Dendritic cell treated with granulocyte-macrophage colony-stimulating factor and Interleukin-4, amounts not matched to agents 40 ng/mL and 50 ng/mL, for 4 days (primary cell): ENCODE results near the gene ZP3.
"Not testable (repeated sequence)": the region's sequence is repeated elsewhere in the genome, so short reads cannot be mapped to it uniquely, and the experiment has no call there.

ENCODE experiments used
- H3K27ac Mint-ChIP-seq: one replicate; pipeline ENCODE4 v1.8.0; 2022; ENCODE audit warnings: mild to moderate bottlenecking, mixed read lengths
- H3K27me3 Mint-ChIP-seq: one replicate; pipeline ENCODE4 v1.8.0; 2022; ENCODE audit warnings: mild to moderate bottlenecking, mixed read lengths
- H3K36me3 Mint-ChIP-seq: one replicate; pipeline ENCODE4 v1.8.0; 2022; ENCODE audit warnings: low read depth, mixed read lengths
- H3K4me1 Mint-ChIP-seq: one replicate; pipeline ENCODE4 v1.8.0; 2022; ENCODE audit warnings: low read depth, mixed read lengths
- H3K4me3 Mint-ChIP-seq: one replicate; pipeline ENCODE4 v1.8.0; 2022; ENCODE audit warnings: mild to moderate bottlenecking, moderate library complexity, mixed read lengths
- H3K9me3 Mint-ChIP-seq: one replicate; pipeline ENCODE4 v1.8.0; 2022; ENCODE audit warnings: mixed read lengths
- intact Hi-C: fragments of 100-400 bp; cut with micrococcal nuclease; formaldehyde crosslinking; loops from one replicate; pipeline ENCODE4 v1.15.0; 2022

ZP3 gene

DNA sequence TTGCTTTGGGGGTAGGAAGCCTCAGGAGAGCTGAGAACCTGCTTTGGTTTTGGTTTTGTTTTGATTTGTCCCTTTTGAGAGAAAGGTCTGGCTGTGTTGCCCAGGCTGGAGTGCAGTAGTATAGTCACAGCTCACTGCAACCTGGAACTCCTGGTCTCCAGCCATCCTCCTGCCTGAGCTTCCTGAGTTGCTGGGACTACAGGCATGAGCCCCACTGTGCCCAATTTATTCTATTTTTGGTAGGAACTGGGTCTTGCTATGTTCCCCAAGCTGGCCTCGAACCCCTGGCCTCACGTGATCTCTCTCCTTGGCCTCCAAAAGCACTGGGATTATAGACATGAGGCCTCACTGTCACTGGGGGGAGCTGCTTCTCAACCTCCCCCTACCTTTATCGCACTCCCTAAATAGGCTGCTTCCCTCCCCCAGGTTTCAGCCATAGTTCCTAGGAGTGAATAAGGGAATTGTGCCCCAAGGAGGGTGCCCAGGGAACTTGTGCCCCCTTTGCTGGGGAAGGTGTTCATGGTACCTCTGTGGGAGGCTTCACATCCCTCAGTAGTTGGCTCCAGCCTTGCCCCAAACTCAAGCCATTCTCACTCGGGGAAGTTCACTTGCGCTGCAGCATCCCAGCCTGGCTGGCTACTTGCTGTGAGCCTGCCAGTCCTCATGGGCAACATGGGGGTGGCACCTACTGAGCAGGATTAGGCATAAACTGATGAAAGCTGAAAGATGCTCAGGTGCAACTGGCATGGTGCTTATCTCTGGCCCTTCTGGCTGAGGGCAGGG is 18.1 kb downstream of the ZP3 start:
- H3K4me1 Mint-ChIP-seq, H3K4me3 Mint-ChIP-seq, intact Hi-C loops, H3K27ac Mint-ChIP-seq, H3K9me3 Mint-ChIP-seq, H3K36me3 Mint-ChIP-seq, H3K27me3 Mint-ChIP-seq: not testable (repeated sequence)

DNA sequence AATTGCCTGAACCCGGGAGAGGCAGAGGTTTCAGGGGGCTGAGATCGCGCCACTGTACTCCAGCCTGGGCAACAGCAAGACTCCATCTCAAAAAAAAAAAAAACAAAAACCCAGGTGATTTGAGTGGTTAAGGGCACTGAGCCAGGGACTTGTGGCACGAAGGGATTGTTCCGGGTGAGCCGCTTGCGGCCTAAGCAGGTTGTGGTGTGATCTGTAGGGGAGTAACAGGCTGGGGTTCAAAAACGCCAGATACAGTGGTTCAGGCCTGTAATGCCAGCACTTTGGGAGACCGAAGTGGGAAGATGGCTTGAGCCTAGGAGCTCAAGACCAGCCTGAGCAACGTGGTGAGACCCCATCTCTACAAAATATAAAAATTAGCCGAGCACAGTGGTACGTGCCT is 19.1 kb downstream of the ZP3 start:
- H3K27ac Mint-ChIP-seq = peak overlapping the region; percentile 34
- intact Hi-C loops, H3K4me1 Mint-ChIP-seq, H3K4me3 Mint-ChIP-seq, H3K9me3 Mint-ChIP-seq, H3K27me3 Mint-ChIP-seq, H3K36me3 Mint-ChIP-seq: not testable (repeated sequence)

DNA sequence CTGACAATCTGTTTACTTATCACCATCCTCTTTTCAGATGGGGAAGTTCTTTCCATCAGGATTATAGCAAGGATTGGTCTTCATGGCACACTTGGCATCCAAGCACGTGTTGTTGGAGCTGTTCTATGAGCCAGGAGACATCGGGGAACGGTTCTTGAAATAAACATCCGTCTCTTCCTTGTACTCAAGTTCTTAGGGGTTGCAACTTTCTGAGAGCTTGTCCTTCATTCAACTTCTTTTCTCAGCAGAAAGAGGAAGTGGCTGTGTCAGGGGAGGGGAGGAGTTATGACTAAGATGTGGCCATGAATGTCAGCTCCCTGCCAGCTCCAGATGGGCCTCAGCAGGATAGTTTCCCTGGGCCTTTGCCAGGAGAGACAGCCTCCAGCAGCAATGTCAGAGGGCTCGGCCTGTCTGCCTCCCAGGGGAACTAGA is 20.8 kb downstream of the ZP3 start:
- H3K4me1 Mint-ChIP-seq, H3K9me3 Mint-ChIP-seq, H3K27me3 Mint-ChIP-seq, H3K36me3 Mint-ChIP-seq, intact Hi-C loops, H3K4me3 Mint-ChIP-seq: not testable (repeated sequence)
- H3K27ac Mint-ChIP-seq = peak overlapping the region; percentile 34

DNA sequence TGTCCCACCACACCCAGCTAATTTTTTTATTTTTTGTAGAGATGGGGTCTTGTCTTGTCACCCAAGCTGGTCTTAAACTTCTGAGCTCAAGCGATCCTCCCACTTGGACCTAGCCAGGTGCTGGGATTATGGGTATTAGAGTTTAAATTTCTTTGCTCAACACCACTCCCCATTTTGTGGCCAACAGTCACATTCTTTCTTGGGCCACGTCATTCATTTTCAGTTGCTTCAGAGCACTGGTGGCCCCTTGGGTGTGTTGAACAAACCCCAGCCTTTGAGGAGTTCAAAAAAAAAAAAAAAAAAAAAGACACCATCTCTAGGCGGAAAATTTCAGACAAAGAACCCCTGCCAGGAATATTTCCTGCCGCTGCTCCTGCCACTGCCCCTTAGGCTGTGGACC is 32.3 kb downstream of the ZP3 start:
- H3K36me3 Mint-ChIP-seq, H3K9me3 Mint-ChIP-seq, H3K27me3 Mint-ChIP-seq, intact Hi-C loops, H3K27ac Mint-ChIP-seq, H3K4me1 Mint-ChIP-seq, H3K4me3 Mint-ChIP-seq: not testable (repeated sequence)

- H3K4me1 Mint-ChIP-seq, H3K4me3 Mint-ChIP-seq, H3K27ac Mint-ChIP-seq, H3K9me3 Mint-ChIP-seq, intact Hi-C loops, H3K36me3 Mint-ChIP-seq, H3K27me3 Mint-ChIP-seq: not testable (repeated sequence)
These were observed 33.8 kb downstream of the ZP3 start for GRCh38 chr7:76458504-76458903.

- not testable (repeated sequence) for H3K9me3 Mint-ChIP-seq, H3K4me3 Mint-ChIP-seq
These were observed 36.0 kb downstream of the ZP3 start for GRCh38 chr7:76460767-76461166.

DNA sequence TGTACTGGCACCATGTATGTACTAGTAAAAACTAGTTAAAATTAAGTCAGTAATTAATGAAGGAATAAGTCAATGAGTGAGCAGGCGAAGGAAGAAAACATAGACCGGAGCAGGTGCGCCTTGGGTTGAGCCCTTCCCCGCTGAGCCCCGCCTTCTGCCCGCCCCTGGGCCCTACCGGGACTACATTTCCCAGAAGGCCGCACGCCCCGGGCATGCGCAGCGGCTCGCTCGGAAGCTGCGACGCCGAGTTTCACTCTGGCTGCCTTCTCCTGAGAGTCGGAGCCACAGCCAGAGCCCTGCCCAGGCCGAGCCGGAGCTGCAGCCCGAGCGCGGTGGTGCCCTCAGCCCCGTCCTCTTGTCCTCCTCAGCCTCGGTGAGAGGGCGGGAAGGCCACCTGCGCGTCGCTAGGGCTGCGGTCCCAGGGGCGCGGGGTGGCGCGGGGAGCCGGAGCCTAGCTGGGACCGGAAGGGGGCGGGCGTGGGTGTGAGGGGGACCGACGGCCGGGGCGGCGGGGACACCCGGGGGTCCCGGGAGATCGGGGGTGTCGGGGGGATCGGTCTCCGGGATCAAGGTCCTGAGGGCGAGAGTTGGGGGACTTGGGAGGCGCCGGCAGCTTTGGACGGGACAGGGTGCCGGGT is 36.8 kb downstream of the ZP3 start, which contains the start of gene DTX2:
DTX2 (plus strand) TSS at position 246 of the 638 bp plus-strand sequence. CDS start 18,801 bp downstream, outside the sequence.
- peaks cover 15% of the 10 kb centered on the region for H3K4me1 Mint-ChIP-seq
- peak within 1 kb of the TSS; percentile 45 for H3K27ac Mint-ChIP-seq
- H3K9me3 Mint-ChIP-seq, intact Hi-C loops, H3K27me3 Mint-ChIP-seq: not testable (repeated sequence)
- peak within 1 kb of the TSS; percentile 70 for H3K4me3 Mint-ChIP-seq
- H3K36me3 Mint-ChIP-seq = peaks cover 20% of the 10 kb centered on the region

More at GRCh38 chr7:76460767-76461166, 36.0 kb downstream of the ZP3 start:
- Mint-ChIP-seq H3K36me3 (peaks cover 16% of the 10 kb centered on the region), H3K4me1 (peaks cover 15% of the 10 kb centered on the region)
- H3K27me3 Mint-ChIP-seq, H3K27ac Mint-ChIP-seq, intact Hi-C loops: not testable (repeated sequence)

- H3K4me3 Mint-ChIP-seq, H3K27ac Mint-ChIP-seq, H3K27me3 Mint-ChIP-seq, H3K9me3 Mint-ChIP-seq, intact Hi-C loops: not testable (repeated sequence)
- peaks cover 24% of the 10 kb centered on the region for H3K36me3 Mint-ChIP-seq
- peaks cover 15% of the 10 kb centered on the region for H3K4me1 Mint-ChIP-seq
These were observed 37.6 kb downstream of the ZP3 start for GRCh38 chr7:76462271-76462882.

GRCh38 chr7:76464959-76465358 is 40.2 kb downstream of the ZP3 start:
- H3K9me3 Mint-ChIP-seq, H3K4me3 Mint-ChIP-seq, intact Hi-C loops, H3K27me3 Mint-ChIP-seq, H3K27ac Mint-ChIP-seq: not testable (repeated sequence)
- peaks cover 20% of the 10 kb centered on the region for H3K4me1 Mint-ChIP-seq
- H3K36me3 Mint-ChIP-seq = peaks cover 31% of the 10 kb centered on the region

DNA sequence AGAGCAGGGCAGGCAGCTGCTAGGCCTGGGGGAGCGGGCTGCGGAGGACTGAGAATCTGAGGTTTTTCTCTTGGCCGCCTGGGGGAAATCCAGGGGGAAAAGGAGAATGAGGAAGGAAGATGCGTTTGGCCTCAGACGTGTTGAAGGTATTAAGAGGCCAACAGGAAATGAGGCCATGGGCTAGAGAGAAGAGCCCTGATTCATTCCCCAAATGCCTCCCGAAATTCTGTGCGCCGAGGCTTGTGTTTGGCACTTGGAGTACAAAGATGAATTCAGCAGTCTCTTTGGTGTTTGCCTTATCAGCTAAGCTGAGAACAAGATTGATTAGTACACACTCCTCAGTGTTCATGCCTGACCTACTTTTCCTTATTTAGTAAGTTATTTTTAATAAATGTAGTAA is 41.2 kb downstream of the ZP3 start:
- Mint-ChIP-seq H3K4me1 (peaks cover 20% of the 10 kb centered on the region), H3K36me3 (peaks cover 31% of the 10 kb centered on the region)
- H3K27me3 Mint-ChIP-seq, H3K27ac Mint-ChIP-seq, H3K9me3 Mint-ChIP-seq, intact Hi-C loops, H3K4me3 Mint-ChIP-seq: not testable (repeated sequence)

- Mint-ChIP-seq H3K4me1 (peaks cover 26% of the 10 kb centered on the region), H3K36me3 (peaks cover 37% of the 10 kb centered on the region)
- H3K27me3 Mint-ChIP-seq, intact Hi-C loops, H3K4me3 Mint-ChIP-seq, H3K9me3 Mint-ChIP-seq, H3K27ac Mint-ChIP-seq: not testable (repeated sequence)
These were observed 43.1 kb downstream of the ZP3 start for GRCh38 chr7:76467743-76468404.

DNA sequence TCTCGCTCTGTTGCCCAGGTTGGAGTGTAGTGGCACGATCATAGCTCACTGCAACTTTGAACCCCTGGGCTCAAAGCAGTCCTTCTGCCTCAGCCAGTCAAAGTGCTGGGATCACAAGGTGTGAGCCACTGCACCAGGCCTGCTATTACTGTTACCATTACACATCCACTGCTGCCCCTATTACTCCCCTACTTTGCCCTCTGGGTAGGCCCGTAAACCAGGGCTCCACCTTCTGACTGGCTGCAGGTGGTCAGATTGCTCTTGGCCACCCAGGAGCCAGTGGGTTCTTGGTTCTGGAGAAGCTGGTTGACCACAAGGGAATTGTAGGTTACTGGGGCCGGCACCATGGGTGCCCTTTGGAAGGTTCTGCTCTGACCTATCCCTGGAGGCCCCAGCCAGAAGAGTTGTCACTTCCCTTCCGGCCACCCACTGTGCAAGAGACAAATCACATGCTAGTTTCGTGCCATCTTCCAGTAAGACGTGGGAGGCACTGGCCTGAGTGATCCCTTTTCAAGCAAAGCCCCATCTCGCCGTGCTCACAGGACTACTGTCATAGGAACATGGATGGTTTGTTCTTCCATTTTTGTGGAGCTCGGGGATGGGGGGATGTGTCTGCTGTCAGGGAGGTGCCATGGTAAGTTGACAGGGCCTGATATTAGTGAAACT is 46.9 kb downstream of the ZP3 start:
- Mint-ChIP-seq H3K4me3 (peak overlapping the region; percentile 53), H3K4me1 (peaks cover 11% of the 10 kb centered on the region), H3K27ac (peak overlapping the region; percentile 79), H3K36me3 (peaks cover 37% of the 10 kb centered on the region)
- intact Hi-C loops, H3K27me3 Mint-ChIP-seq, H3K9me3 Mint-ChIP-seq: not testable (repeated sequence)

- H3K4me3 Mint-ChIP-seq, H3K27me3 Mint-ChIP-seq, H3K27ac Mint-ChIP-seq, H3K4me1 Mint-ChIP-seq, H3K9me3 Mint-ChIP-seq, intact Hi-C loops: not testable (repeated sequence)
- peaks cover 30% of the 10 kb centered on the region for H3K36me3 Mint-ChIP-seq
These were observed 48.3 kb downstream of the ZP3 start for GRCh38 chr7:76473097-76473496.

- H3K4me1 Mint-ChIP-seq, H3K4me3 Mint-ChIP-seq, H3K27me3 Mint-ChIP-seq, intact Hi-C loops, H3K9me3 Mint-ChIP-seq, H3K27ac Mint-ChIP-seq: not testable (repeated sequence)
- H3K36me3 Mint-ChIP-seq = peaks cover 50% of the 10 kb centered on the region
These were observed 51.5 kb downstream of the ZP3 start for GRCh38 chr7:76476280-76476679.
